Measurements from ENCODE around the gene DTNA.

DTNA gene

GRCh38 chr18:34757666-34758065 lies 47.6 kb downstream of the DTNA start:
- Histone ChIP-seq H3K9me2 (ENCODE audit: low read depth, low read length) (no peaks in the 10 kb centered on the region), H2AFZ (ENCODE audit: low read length) (no peak overlapping the region), H3K27ac (ENCODE audit: low read depth, low read length, poor library complexity, severe bottlenecking) (no peak overlapping the region), H3K79me2 (ENCODE audit: insufficient read depth, low read length) (no peaks in the 10 kb centered on the region), H3F3A (ENCODE audit: insufficient read depth, low read length) (no peaks in the 10 kb centered on the region), H3K4me1 (ENCODE audit: insufficient read depth, low read length, severe bottlenecking) (no peaks in the 10 kb centered on the region), H3K36me3 (ENCODE audit: insufficient read depth, low read length) (no peaks in the 10 kb centered on the region), H3K9me3 (ENCODE audit: low read length) (no peaks in the 10 kb centered on the region), H4K20me1 (ENCODE audit: insufficient read depth, low read length) (no peaks in the 10 kb centered on the region), H3K4me3 (ENCODE audit: low read depth, low read length, poor library complexity, severe bottlenecking) (no peak overlapping the region), H3K9ac (ENCODE audit: low read length) (no peak overlapping the region), H3K4me2 (ENCODE audit: low read length) (no peak overlapping the region), H3K27me3 (ENCODE audit: insufficient read depth, low read length) (no peaks in the 10 kb centered on the region)
- TF ChIP-seq EZH2 (IDR thresholded peaks at IDR 0.05; ENCODE audit: borderline replicate concordance, low read length), result no peak

GRCh38 chr18:34758378-34758948 lies 48.4 kb downstream of the DTNA start:
- no peaks in the 10 kb centered on the region for H3K9me2 ChIP-seq (ENCODE audit: low read depth, low read length)
- H4K20me1 ChIP-seq (ENCODE audit: insufficient read depth, low read length), result no peaks in the 10 kb centered on the region
- no peak overlapping the region for H3K4me3 ChIP-seq (ENCODE audit: low read depth, low read length, poor library complexity, severe bottlenecking)
- no peak overlapping the region for H3K4me2 ChIP-seq (ENCODE audit: low read length)
- H3K27me3 ChIP-seq (ENCODE audit: insufficient read depth, low read length), result no peaks in the 10 kb centered on the region
- no peak overlapping the region for H3K27ac ChIP-seq (ENCODE audit: low read depth, low read length, poor library complexity, severe bottlenecking)
- no peaks in the 10 kb centered on the region for H3F3A ChIP-seq (ENCODE audit: insufficient read depth, low read length)
- TF ChIP-seq EZH2 (IDR thresholded peaks at IDR 0.05; ENCODE audit: borderline replicate concordance, low read length) (no peak), CTCF (IDR thresholded peaks at IDR 0.05; ENCODE audit: low read length) (no peak)
- no peaks in the 10 kb centered on the region for H3K36me3 ChIP-seq (ENCODE audit: insufficient read depth, low read length)
- H2AFZ ChIP-seq (ENCODE audit: low read length), result no peak overlapping the region
- no peaks in the 10 kb centered on the region for H3K79me2 ChIP-seq (ENCODE audit: insufficient read depth, low read length)
- no peak overlapping the region for H3K9ac ChIP-seq (ENCODE audit: low read length)
- no peaks in the 10 kb centered on the region for H3K9me3 ChIP-seq (ENCODE audit: low read length)
- no peaks in the 10 kb centered on the region for H3K4me1 ChIP-seq (ENCODE audit: insufficient read depth, low read length, severe bottlenecking)

GRCh38 chr18:34760444-34760843 lies 50.3 kb downstream of the DTNA start:
- Histone ChIP-seq H3K9ac (ENCODE audit: low read length) (no peak overlapping the region), H3K9me2 (ENCODE audit: low read depth, low read length) (no peaks in the 10 kb centered on the region), H3K36me3 (ENCODE audit: insufficient read depth, low read length) (no peaks in the 10 kb centered on the region), H3F3A (ENCODE audit: insufficient read depth, low read length) (no peaks in the 10 kb centered on the region), H3K27ac (ENCODE audit: low read depth, low read length, poor library complexity, severe bottlenecking) (no peak overlapping the region), H3K4me2 (ENCODE audit: low read length) (no peak overlapping the region), H3K9me3 (ENCODE audit: low read length) (no peaks in the 10 kb centered on the region), H3K79me2 (ENCODE audit: insufficient read depth, low read length) (no peaks in the 10 kb centered on the region), H3K27me3 (ENCODE audit: insufficient read depth, low read length) (no peaks in the 10 kb centered on the region), H4K20me1 (ENCODE audit: insufficient read depth, low read length) (no peaks in the 10 kb centered on the region), H2AFZ (ENCODE audit: low read length) (no peak overlapping the region), H3K4me1 (ENCODE audit: insufficient read depth, low read length, severe bottlenecking) (no peaks in the 10 kb centered on the region), H3K4me3 (ENCODE audit: low read depth, low read length, poor library complexity, severe bottlenecking) (no peak overlapping the region)
- no peak for TF ChIP-seq EZH2 (IDR thresholded peaks at IDR 0.05; ENCODE audit: borderline replicate concordance, low read length)
- no peak for TF ChIP-seq CTCF (IDR thresholded peaks at IDR 0.05; ENCODE audit: low read length)

GRCh38 chr18:34764451-34764850 lies 54.4 kb downstream of the DTNA start:
- H2AFZ ChIP-seq (ENCODE audit: low read length), result no peak overlapping the region

More at GRCh38 chr18:34764451-34764850, 54.4 kb downstream of the DTNA start:
- H3K4me2 ChIP-seq (ENCODE audit: low read length), result no peak overlapping the region
- no peaks in the 10 kb centered on the region for H3K27me3 ChIP-seq (ENCODE audit: insufficient read depth, low read length)
- no peaks in the 10 kb centered on the region for H3K36me3 ChIP-seq (ENCODE audit: insufficient read depth, low read length)
- no peak overlapping the region for H3K27ac ChIP-seq (ENCODE audit: low read depth, low read length, poor library complexity, severe bottlenecking)
- H4K20me1 ChIP-seq (ENCODE audit: insufficient read depth, low read length), result no peaks in the 10 kb centered on the region
- H3K79me2 ChIP-seq (ENCODE audit: insufficient read depth, low read length), result no peaks in the 10 kb centered on the region
- H3K4me1 ChIP-seq (ENCODE audit: insufficient read depth, low read length, severe bottlenecking), result no peaks in the 10 kb centered on the region
- H3K9me3 ChIP-seq (ENCODE audit: low read length), result no peaks in the 10 kb centered on the region
- no peaks in the 10 kb centered on the region for H3K9me2 ChIP-seq (ENCODE audit: low read depth, low read length)
- no peak overlapping the region for H3K9ac ChIP-seq (ENCODE audit: low read length)
- TF ChIP-seq EZH2 (IDR thresholded peaks at IDR 0.05; ENCODE audit: borderline replicate concordance, low read length) (no peak), CTCF (IDR thresholded peaks at IDR 0.05; ENCODE audit: low read length) (no peak)
- no peaks in the 10 kb centered on the region for H3F3A ChIP-seq (ENCODE audit: insufficient read depth, low read length)
- H3K4me3 ChIP-seq (ENCODE audit: low read depth, low read length, poor library complexity, severe bottlenecking), result no peak overlapping the region

Data from OCI-LY1 (cell line).